Measurements from ENCODE around the gene BATF2.

The BATF2 gene

DNA sequence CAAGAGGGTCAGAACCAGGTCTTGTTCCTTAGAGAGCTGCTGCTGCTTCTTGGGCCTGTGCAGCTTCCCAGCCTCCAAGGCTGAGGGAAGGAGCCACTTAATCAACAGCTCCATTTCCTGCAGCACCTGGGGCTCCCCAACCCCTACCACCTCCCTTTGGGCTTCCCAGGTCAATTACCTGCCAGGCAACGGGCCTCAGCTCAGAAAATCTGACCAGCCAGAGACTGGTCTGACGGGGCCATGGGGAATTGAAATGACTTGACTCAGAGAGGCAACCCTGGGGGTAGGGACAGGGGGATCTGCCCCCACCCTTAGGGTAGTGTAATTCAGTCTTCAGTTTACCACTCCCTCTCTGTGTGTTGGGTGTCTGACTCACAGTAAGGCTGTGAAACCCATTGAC, 20.1 kb downstream of the BATF2 start:
- Histone ChIP-seq H3K4me3 (ENCODE audit: low read depth, low read length) (no peak overlapping the region), H3K4ac (ENCODE audit: low read depth, low read length) (no peak overlapping the region), H3K18ac (ENCODE audit: low read length) (no peak overlapping the region), H4K8ac (ENCODE audit: low read depth, low read length) (no peak overlapping the region), H3K36me3 (ENCODE audit: control insufficient read depth in 1 of 2, insufficient read depth in 2 of 2, low read length in 2 of 2) (no peaks in the 10 kb centered on the region), H4K12ac (ENCODE audit: low read depth, low read length) (no peak overlapping the region), H3K27ac (ENCODE audit: low read depth, low read length) (no peak overlapping the region), H3K23ac (ENCODE audit: low read length) (no peak overlapping the region), H2BK5ac (ENCODE audit: low read depth, low read length, poor library complexity) (no peak overlapping the region), H3K9ac (ENCODE audit: low read length) (no peak overlapping the region), H2AK5ac (ENCODE audit: low read length) (no peak overlapping the region), H3K4me1 (ENCODE audit: control insufficient read depth in 1 of 2, insufficient read depth in 2 of 2, low read length in 2 of 2) (no peaks in the 10 kb centered on the region), H3K4me2 (ENCODE audit: low read length) (no peak overlapping the region), H3K14ac (ENCODE audit: low read length) (no peak overlapping the region), H4K91ac (ENCODE audit: low read depth, low read length) (no peak overlapping the region), H2BK12ac (ENCODE audit: low read length) (no peak overlapping the region), H2BK120ac (ENCODE audit: insufficient read depth, low read length, poor library complexity) (no peak overlapping the region), H2AFZ (ENCODE audit: insufficient read depth, low read length, poor library complexity) (no peak overlapping the region), H3K79me2 (ENCODE audit: control insufficient read depth, insufficient read depth, low read length, poor library complexity) (no peaks in the 10 kb centered on the region), H3K9me3 (ENCODE audit: insufficient read depth, low read depth, low read length) (no peaks in the 10 kb centered on the region), H3K79me1 (ENCODE audit: low read length) (no peaks in the 10 kb centered on the region), H3K27me3 (ENCODE audit: insufficient read depth, low read length) (no peaks in the 10 kb centered on the region)
- DNase-seq: no peak
- WGBS (ENCODE audit: extremely low coverage, insufficient coverage, insufficient read length): no CpG with 5 or more reads among the region's 2 CpGs

DNA sequence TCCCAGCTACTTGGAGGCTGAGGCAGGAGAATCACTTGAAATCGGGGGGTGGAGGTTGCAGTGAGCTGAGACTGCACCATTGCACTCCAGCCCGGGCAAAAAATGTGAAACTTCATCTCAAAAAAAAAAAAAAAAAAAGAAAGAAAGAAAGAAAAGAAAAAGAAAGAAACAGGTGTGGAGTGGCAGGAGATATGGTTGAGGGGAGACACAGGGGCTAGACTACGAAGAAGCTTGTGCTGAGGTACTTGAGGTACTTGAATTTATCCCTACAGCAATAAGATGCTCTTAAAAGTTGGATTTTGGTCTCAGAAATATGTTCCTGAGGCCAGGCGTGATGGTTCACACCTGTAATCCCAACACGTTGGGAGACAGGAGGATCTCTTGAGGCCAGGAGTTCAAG, 22.6 kb downstream of the BATF2 start:
- Histone ChIP-seq H3K27ac (ENCODE audit: low read depth, low read length) (no peak overlapping the region), H2AK5ac (ENCODE audit: low read length) (no peak overlapping the region), H3K4ac (ENCODE audit: low read depth, low read length) (no peak overlapping the region), H3K36me3 (ENCODE audit: control insufficient read depth in 1 of 2, insufficient read depth in 2 of 2, low read length in 2 of 2) (no peaks in the 10 kb centered on the region), H3K79me2 (ENCODE audit: control insufficient read depth, insufficient read depth, low read length, poor library complexity) (no peaks in the 10 kb centered on the region), H2BK5ac (ENCODE audit: low read depth, low read length, poor library complexity) (no peak overlapping the region), H3K4me2 (ENCODE audit: low read length) (no peak overlapping the region), H2BK12ac (ENCODE audit: low read length) (no peak overlapping the region), H3K4me1 (ENCODE audit: control insufficient read depth in 1 of 2, insufficient read depth in 2 of 2, low read length in 2 of 2) (no peaks in the 10 kb centered on the region), H4K12ac (ENCODE audit: low read depth, low read length) (no peak overlapping the region), H3K23ac (ENCODE audit: low read length) (no peak overlapping the region), H3K9ac (ENCODE audit: low read length) (no peak overlapping the region), H4K8ac (ENCODE audit: low read depth, low read length) (no peak overlapping the region), H2AFZ (ENCODE audit: insufficient read depth, low read length, poor library complexity) (no peak overlapping the region), H2BK120ac (ENCODE audit: insufficient read depth, low read length, poor library complexity) (no peak overlapping the region), H4K91ac (ENCODE audit: low read depth, low read length) (no peak overlapping the region), H3K14ac (ENCODE audit: low read length) (no peak overlapping the region), H3K4me3 (ENCODE audit: low read depth, low read length) (no peak overlapping the region), H3K27me3 (ENCODE audit: insufficient read depth, low read length) (no peaks in the 10 kb centered on the region), H3K79me1 (ENCODE audit: low read length) (no peaks in the 10 kb centered on the region), H3K18ac (ENCODE audit: low read length) (no peak overlapping the region), H3K9me3 (ENCODE audit: insufficient read depth, low read depth, low read length) (no peaks in the 10 kb centered on the region)
- no peak for DNase-seq
- WGBS (ENCODE audit: extremely low coverage, insufficient coverage, insufficient read length): no CpG with 5 or more reads among the region's 5 CpGs

DNA sequence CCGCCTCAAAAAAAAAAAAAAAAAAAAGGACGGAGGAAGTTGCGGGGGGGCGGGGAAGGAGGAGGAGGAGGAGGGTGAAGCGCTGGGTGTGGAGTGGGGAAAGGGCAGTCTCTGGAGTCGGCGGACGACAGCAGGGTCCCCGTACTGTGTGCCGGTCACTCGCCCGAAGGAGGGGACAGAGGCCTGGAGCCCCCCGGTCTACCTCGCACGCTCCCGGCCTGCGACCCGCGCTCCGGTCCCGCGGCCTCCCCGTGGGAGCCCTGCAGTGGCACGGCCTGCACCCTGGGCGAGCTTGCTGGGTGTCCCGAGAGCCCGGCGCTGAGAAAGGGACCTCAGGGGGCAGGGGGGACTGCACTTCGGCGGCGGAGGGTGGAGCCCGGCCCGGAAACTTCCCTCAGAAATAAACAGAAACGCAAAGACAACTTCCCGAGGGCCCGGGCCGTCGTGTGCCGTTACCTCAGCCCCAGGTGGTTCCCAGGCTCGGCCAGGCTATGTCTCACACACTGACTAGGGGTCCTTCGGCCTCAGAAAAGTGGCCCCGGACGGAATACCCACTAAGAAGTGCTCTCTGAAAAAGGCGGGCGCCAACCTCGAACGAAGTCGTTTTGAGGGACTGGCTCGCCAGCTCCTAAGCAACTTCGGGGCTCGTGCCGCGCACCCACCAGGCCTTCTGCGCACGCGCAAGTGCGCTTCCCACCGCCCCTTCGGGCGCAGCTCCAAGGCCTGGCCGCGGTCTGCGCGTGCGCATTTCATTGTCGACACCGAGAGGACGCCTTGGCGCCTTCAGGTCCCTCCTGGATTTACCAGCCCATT, 25.1 kb downstream of the BATF2 start, which contains the start of gene MAJIN:
Gene MAJIN, minus strand, starts transcription at position 688 of the 813 bp plus-strand sequence. CDS start 12,703 bp downstream, outside the sequence.
- H3K18ac ChIP-seq (ENCODE audit: low read length): no peak within 1 kb of the TSS
- no peak within 1 kb of the TSS for H3K4ac ChIP-seq (ENCODE audit: low read depth, low read length)
- H3K27ac ChIP-seq (ENCODE audit: low read depth, low read length): no peak within 1 kb of the TSS
- DNase-seq: peak; percentile 91 to 92
- H3K9ac ChIP-seq (ENCODE audit: low read length): no peak within 1 kb of the TSS
- no peak within 1 kb of the TSS for H2BK12ac ChIP-seq (ENCODE audit: low read length)
- no CpG with 5 or more reads among the region's 69 CpGs for WGBS (ENCODE audit: extremely low coverage, insufficient coverage, insufficient read length)
- no peak within 1 kb of the TSS for H4K12ac ChIP-seq (ENCODE audit: low read depth, low read length)
- no peak within 1 kb of the TSS for H2BK120ac ChIP-seq (ENCODE audit: insufficient read depth, low read length, poor library complexity)
- H3K9me3 ChIP-seq (ENCODE audit: insufficient read depth, low read depth, low read length): no peaks in the 10 kb centered on the region
- peak within 1 kb of the TSS; percentile 4 for H3K4me2 ChIP-seq (ENCODE audit: low read length)
- no peak within 1 kb of the TSS for H4K91ac ChIP-seq (ENCODE audit: low read depth, low read length)
- no peaks in the 10 kb centered on the region for H3K27me3 ChIP-seq (ENCODE audit: insufficient read depth, low read length)
- H2BK5ac ChIP-seq (ENCODE audit: low read depth, low read length, poor library complexity): peak within 1 kb of the TSS; percentile 14
- no peak within 1 kb of the TSS for H3K23ac ChIP-seq (ENCODE audit: low read length)
- no peak within 1 kb of the TSS for H3K4me3 ChIP-seq (ENCODE audit: low read depth, low read length)
- H3K14ac ChIP-seq (ENCODE audit: low read length): no peak within 1 kb of the TSS
- H3K4me1 ChIP-seq (ENCODE audit: control insufficient read depth in 1 of 2, insufficient read depth in 2 of 2, low read length in 2 of 2): no peaks in the 10 kb centered on the region
- no peaks in the 10 kb centered on the region for H3K36me3 ChIP-seq (ENCODE audit: control insufficient read depth in 1 of 2, insufficient read depth in 2 of 2, low read length in 2 of 2)
- H3K79me1 ChIP-seq (ENCODE audit: low read length): no peaks in the 10 kb centered on the region
- no peak within 1 kb of the TSS for H2AFZ ChIP-seq (ENCODE audit: insufficient read depth, low read length, poor library complexity)
- no peak within 1 kb of the TSS for H2AK5ac ChIP-seq (ENCODE audit: low read length)
- no peak within 1 kb of the TSS for H4K8ac ChIP-seq (ENCODE audit: low read depth, low read length)
- no peaks in the 10 kb centered on the region for H3K79me2 ChIP-seq (ENCODE audit: control insufficient read depth, insufficient read depth, low read length, poor library complexity)

DNA sequence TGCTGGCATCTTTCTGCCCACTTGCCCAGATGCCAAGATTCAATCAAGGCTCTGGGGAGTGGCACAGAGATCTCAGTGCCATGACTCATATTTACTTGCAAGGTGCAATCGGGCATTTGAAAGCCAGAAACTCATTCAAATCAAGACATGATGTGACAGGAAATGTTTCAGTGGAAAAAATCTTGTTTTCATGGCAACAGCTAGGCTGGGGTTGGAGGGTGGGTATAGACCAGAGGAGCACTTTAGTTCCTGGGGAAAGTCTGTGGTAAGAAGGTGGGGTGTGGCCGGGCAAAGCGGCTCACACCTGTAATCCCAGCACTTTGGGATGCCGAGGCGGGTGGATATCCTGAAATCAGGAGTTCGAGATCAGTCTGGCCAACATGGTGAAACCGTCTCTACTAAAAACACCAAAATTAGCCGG, 26.0 kb downstream of the BATF2 start:
- WGBS (ENCODE audit: extremely low coverage, insufficient coverage, insufficient read length): no CpG with 5 or more reads among the region's 8 CpGs
- no peak overlapping the region for H3K18ac ChIP-seq (ENCODE audit: low read length)
- no peaks in the 10 kb centered on the region for H3K79me2 ChIP-seq (ENCODE audit: control insufficient read depth, insufficient read depth, low read length, poor library complexity)
- H3K4me3 ChIP-seq (ENCODE audit: low read depth, low read length): no peak overlapping the region
- H3K4me2 ChIP-seq (ENCODE audit: low read length): no peak overlapping the region
- H2AK5ac ChIP-seq (ENCODE audit: low read length): no peak overlapping the region
- no peak overlapping the region for H2BK120ac ChIP-seq (ENCODE audit: insufficient read depth, low read length, poor library complexity)
- H3K4ac ChIP-seq (ENCODE audit: low read depth, low read length): no peak overlapping the region
- H4K91ac ChIP-seq (ENCODE audit: low read depth, low read length): no peak overlapping the region
- H3K9me3 ChIP-seq (ENCODE audit: insufficient read depth, low read depth, low read length): no peaks in the 10 kb centered on the region
- peak overlapping the region; percentile 14 for H2BK5ac ChIP-seq (ENCODE audit: low read depth, low read length, poor library complexity)
- no peak overlapping the region for H3K27ac ChIP-seq (ENCODE audit: low read depth, low read length)
- no peaks in the 10 kb centered on the region for H3K27me3 ChIP-seq (ENCODE audit: insufficient read depth, low read length)
- H2BK12ac ChIP-seq (ENCODE audit: low read length): no peak overlapping the region
- no peaks in the 10 kb centered on the region for H3K4me1 ChIP-seq (ENCODE audit: control insufficient read depth in 1 of 2, insufficient read depth in 2 of 2, low read length in 2 of 2)
- no peaks in the 10 kb centered on the region for H3K79me1 ChIP-seq (ENCODE audit: low read length)
- no peak overlapping the region for H4K12ac ChIP-seq (ENCODE audit: low read depth, low read length)
- H2AFZ ChIP-seq (ENCODE audit: insufficient read depth, low read length, poor library complexity): no peak overlapping the region
- H3K36me3 ChIP-seq (ENCODE audit: control insufficient read depth in 1 of 2, insufficient read depth in 2 of 2, low read length in 2 of 2): no peaks in the 10 kb centered on the region
- no peak overlapping the region for H4K8ac ChIP-seq (ENCODE audit: low read depth, low read length)
- H3K23ac ChIP-seq (ENCODE audit: low read length): no peak overlapping the region
- no peak overlapping the region for H3K14ac ChIP-seq (ENCODE audit: low read length)
- no peak for DNase-seq
- no peak overlapping the region for H3K9ac ChIP-seq (ENCODE audit: low read length)

Measured in trophoblast cell (in vitro differentiated cells and primary cell).